ENCODE measurements around the gene TMCO5A.

DNA sequence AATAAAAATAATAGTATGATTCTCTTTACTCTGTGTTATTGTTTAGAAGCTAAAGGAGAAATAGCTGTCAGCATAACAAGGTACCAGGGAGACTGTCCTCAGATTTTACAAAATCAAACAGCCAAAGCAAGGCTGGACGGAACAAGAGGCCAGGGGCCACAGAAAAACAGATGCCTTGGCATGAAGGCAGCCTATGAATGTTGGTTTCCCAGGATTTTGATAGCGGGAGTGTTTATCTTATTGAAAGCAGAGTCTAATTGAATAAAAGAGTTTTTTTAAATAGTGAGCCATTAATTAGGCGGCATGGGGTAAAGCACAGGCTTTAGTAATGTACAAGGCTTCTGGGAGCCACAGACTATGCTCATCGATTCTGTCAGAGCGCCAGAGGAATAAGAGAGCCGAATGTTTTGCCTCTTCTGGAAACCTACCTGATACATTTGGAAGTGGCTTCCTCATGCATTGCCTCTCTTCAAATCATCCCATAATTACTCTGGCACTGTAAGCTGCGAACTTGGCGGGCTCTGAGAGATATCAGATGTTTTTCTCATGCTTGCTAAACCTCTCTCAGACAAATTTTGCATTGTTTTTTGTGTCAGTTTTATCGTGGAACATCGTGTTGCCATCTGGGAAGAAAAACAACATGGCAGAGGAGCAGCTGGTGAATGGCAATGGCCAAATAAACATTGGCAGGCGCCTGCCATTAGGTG, 30.4 kb upstream of the TMCO5A start:
- no peak for TF ChIP-seq CTCF (optimal IDR thresholded peaks at IDR 0.05 in 1 of 3, IDR thresholded peaks at IDR 0.05 in 1 of 3, conservative IDR thresholded peaks at IDR 0.05 in 1 of 3; ENCODE audit: extremely low read depth in 1 of 3, insufficient read depth in 2 of 3, low read length in 3 of 3)
- no peak for TF ChIP-seq EZH2 (IDR thresholded peaks at IDR 0.05; ENCODE audit: low read length)
